Muscle layer of colon (tissue), 2 donors: ENCODE data around the gene ATP2C2.
"Not testable (repeated sequence)": the region's sequence is repeated elsewhere in the genome, so short reads cannot be mapped to it uniquely, and the experiment has no call there.

ENCODE experiments used
- H3K27ac ChIP-seq: one replicate; pipeline ENCODE4 v1.7.0; 2013; ENCODE audit warnings: low read depth, mild to moderate bottlenecking, low read length, moderate library complexity
- H3K27me3 ChIP-seq, 2 donors: one replicate each; pipeline ENCODE4 v1.7.0; 2013; ENCODE audit warnings: low read length in 2 of 2, mild to moderate bottlenecking in 2 of 2; ENCODE audit not compliant: insufficient read depth in 2 of 2, control insufficient read depth in 1 of 2
- H3K36me3 ChIP-seq: one replicate; pipeline ENCODE4 v1.7.0; 2013; ENCODE audit warnings: mild to moderate bottlenecking, low read length; ENCODE audit not compliant: insufficient read depth
- H3K4me1 ChIP-seq: one replicate; pipeline ENCODE4 v1.7.0; 2013; ENCODE audit warnings: mild to moderate bottlenecking, low read length; ENCODE audit not compliant: insufficient read depth
- H3K4me3 ChIP-seq, 2 donors: one replicate each; pipeline ENCODE4 v1.7.0; 2013; ENCODE audit warnings: low read length in 2 of 2, low read depth in 1 of 2, mild to moderate bottlenecking in 1 of 2, moderate library complexity in 1 of 2
- H3K9ac ChIP-seq: one replicate; pipeline ENCODE4 v1.7.0; 2013; ENCODE audit warnings: low read length
- H3K9me3 ChIP-seq: one replicate; pipeline ENCODE4 v1.7.0; 2013; ENCODE audit warnings: mild to moderate bottlenecking, low read length
- donor health status: abdominal sarcoma.
- donor health status: Adenocarcinoma of cecum.

ATP2C2 gene

DNA sequence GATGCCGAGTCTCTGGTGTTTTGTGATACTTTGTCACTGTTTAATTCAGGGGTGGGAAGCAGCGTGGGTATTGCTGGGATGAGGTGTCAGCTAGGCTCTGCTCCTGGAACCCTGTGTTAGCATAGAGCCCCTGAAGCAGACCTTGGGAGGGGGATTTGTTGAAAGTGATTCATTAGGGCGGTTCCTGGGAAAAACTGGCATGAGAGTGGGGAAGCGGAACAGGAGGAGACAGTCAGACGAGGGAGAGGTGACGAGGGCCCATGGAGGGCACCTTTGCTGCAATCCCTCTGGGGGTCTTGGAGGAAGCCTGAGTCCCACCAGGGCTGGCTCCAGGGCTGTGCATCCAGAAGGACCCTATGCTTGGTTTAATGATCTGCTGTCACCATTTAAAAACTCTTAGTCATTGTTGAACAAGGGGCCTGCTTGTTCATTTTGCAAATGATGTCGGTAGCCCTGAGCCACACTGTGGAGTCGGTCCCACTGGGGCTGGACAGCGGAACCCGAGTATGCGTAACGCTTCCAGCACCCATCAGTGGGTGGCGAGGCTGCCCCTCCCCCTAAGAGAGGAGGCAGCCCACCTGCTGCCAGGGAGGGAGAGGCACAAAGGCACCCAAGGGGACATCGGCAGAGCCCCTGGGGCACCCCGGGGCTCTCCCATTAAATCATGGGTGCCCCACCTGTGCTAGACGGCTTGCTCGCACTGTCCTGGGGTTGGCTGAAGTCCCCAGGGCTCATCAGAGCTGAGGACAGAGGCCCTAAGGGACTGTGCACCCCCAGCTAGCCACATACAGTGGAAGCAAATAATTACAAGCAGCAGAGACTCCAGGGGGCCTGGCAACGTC, 38.3 kb upstream of the ATP2C2 start:
- Histone ChIP-seq H3K4me3 (no peak overlapping the region), H3K27me3 (no peaks in the 10 kb centered on the region), H3K9ac (no peak overlapping the region), H3K36me3 (peaks cover 52% of the 10 kb centered on the region), H3K9me3 (no peaks in the 10 kb centered on the region), H3K4me1 (no peaks in the 10 kb centered on the region), H3K27ac (no peak overlapping the region)

DNA sequence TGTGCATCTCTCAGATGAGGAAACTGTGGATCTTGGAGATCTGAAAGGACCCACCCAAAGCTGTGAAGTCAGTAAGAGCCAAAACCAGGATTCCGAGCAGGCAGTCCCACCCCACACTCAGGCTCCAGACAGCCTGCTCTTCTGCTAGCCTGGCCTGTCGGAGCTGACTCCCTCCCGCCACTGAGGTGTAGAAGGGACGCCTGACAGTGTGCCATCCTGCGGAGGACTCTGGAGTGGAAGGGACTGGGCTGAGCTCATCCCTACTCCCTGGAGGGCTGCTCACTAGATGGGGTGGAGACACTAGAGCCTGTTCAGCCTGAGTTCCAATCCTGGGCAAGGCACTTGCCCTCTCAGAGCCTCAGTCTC, 37.7 kb upstream of the ATP2C2 start:
- H3K27me3 ChIP-seq = no peaks in the 10 kb centered on the region
- H3K4me3 ChIP-seq = no peak overlapping the region
- H3K9me3 ChIP-seq = no peaks in the 10 kb centered on the region
- H3K9ac ChIP-seq = no peak overlapping the region
- H3K36me3 ChIP-seq = peaks cover 49% of the 10 kb centered on the region
- H3K4me1 ChIP-seq = no peaks in the 10 kb centered on the region
- no peak overlapping the region for H3K27ac ChIP-seq

DNA sequence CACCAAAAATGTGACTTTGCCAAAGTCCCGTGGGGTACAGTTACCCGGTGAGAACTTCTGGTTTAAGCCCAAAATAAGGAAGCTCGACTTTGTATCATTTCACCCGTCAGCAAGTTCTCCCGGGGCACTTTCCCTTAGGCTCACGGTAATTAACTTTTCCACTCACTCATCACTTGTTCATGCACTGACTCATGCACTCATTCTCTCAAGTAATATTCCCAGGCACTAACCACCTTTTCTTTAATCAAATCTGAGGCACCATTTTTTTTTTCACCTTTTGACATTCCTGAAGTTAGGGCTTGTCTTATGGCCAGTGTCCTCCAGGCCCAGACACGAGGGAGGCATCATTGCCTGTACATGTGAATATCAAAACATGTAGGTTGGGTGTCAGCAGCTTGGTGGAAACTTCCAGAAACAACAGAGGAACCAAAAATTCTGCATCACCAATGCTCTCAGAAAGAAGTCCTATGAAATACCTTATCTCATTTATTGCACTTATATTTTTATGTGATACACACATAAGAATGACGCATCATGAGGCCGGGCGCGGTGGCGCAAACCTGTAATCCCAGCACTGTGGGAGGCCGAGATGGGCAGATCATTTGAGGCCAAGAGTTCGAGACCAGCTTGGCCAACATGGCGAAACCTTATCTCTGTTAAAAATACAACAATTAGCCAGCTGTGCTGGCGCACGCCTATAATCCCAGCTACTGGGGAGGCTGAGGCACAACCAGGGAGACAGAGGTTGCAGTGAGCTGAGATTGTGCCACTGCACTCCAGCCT, 36.1 kb upstream of the ATP2C2 start:
- no peaks in the 10 kb centered on the region for H3K9me3 ChIP-seq
- no peak overlapping the region for H3K4me3 ChIP-seq
- no peaks in the 10 kb centered on the region for H3K4me1 ChIP-seq
- H3K9ac ChIP-seq = no peak overlapping the region
- H3K36me3 ChIP-seq = peaks cover 36% of the 10 kb centered on the region
- no peaks in the 10 kb centered on the region for H3K27me3 ChIP-seq
- no peak overlapping the region for H3K27ac ChIP-seq

DNA sequence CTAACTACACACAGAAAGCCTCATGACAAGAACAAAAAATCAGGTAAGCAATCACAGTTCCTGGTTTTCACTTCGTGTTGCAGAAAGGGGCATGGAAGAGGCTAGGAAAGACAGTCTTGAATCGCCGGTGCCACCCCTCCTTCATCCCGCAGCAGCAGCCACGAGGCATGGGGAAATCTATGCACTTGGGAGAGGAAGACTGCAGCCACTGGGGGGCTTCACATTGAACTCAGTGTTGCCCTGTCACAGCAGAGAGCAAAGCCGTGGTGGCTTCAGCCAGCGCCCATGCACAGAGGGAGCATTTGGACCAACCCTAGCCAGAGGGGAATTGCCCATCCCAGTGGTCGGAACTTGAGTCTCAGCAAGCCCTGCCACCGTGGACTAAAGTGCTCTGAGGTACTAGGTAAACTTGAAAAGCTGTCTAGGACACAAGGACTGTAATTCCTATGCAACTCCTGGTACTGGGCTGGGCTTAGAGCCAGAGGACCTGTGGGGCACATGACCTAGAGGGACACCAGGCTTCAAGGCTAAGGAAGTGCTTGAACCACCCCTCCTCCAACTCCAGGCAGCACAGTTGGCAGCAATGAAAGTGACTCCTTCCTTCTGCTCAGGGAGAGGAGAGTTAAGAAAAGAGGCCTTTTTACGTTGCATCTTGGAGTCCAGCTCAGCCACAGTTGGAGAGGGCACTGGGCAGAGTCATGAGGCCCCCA, 35.2 kb upstream of the ATP2C2 start:
- H3K4me1 ChIP-seq = no peaks in the 10 kb centered on the region
- H3K27me3 ChIP-seq = no peaks in the 10 kb centered on the region
- H3K9ac ChIP-seq = no peak overlapping the region
- H3K27ac ChIP-seq = no peak overlapping the region
- no peaks in the 10 kb centered on the region for H3K9me3 ChIP-seq
- peaks cover 28% of the 10 kb centered on the region for H3K36me3 ChIP-seq
- H3K4me3 ChIP-seq = no peak overlapping the region

DNA sequence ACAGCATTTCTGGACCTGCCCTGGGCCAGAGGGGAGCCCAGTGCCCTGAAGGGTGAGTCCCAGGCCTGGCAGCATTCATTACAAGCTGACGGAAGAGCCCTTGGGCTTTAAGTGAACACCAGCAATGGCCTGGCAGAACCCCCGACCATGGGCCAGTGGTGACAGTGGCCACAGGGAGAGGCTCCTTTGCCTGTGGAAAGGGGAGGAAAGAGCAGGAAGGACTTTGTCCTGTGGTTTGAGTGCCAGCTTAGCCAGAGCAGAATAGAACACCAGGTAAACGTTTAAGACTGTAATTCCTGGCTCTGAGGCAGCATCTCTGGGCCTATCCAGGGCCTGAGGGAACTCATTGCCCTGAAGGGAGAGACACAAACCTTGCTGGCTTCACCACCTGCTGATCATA, 34.3 kb upstream of the ATP2C2 start:
- no peak overlapping the region for H3K4me3 ChIP-seq
- no peaks in the 10 kb centered on the region for H3K27me3 ChIP-seq
- no peak overlapping the region for H3K9ac ChIP-seq
- H3K27ac ChIP-seq = no peak overlapping the region
- no peaks in the 10 kb centered on the region for H3K9me3 ChIP-seq
- H3K36me3 ChIP-seq = peaks cover 21% of the 10 kb centered on the region
- H3K4me1 ChIP-seq = no peaks in the 10 kb centered on the region

DNA sequence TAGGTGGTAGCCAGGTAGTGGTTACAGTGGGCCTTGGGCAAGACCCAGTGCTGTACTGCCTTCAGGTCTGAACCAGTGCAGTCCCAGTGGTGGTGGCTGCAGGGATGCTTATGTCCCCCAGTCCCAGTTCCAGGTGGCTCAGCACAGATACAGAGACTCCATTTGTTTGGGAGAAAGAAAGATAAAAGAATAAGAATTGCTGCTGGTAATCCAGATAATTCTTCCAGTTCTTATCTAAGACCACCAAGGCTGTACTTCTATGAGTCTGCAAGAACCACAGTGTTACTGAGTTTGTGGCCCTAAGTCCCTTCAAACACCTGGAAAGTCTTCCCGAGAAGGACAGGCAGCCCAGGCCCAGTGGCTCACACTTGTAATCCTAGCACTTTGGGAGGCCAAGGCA, 33.9 kb upstream of the ATP2C2 start:
- Histone ChIP-seq H3K9ac (no peak overlapping the region), H3K4me1 (no peaks in the 10 kb centered on the region), H3K4me3 (no peak overlapping the region), H3K9me3 (no peaks in the 10 kb centered on the region), H3K36me3 (peaks cover 16% of the 10 kb centered on the region), H3K27ac (no peak overlapping the region), H3K27me3 (no peaks in the 10 kb centered on the region)

DNA sequence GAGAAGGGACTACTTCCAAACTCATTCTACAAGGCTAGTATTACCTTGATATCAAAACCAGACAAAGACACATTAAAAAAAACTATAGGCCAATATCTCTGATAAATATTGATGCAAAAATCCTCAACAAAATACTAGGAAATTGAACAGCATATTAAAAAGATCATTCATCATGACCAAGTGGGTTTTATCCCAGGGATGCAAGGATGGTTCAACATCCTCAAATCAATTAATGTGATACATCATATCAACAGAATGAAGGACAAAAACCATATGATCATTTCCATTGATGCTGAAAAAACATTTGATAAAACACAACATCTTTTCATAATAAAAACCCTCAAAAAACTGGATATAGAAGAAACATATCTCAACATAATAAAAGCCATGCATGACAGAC, 31.1 kb upstream of the ATP2C2 start:
- H3K9me3 ChIP-seq, H3K36me3 ChIP-seq, H3K27ac ChIP-seq, H3K27me3 ChIP-seq, H3K4me3 ChIP-seq, H3K4me1 ChIP-seq, H3K9ac ChIP-seq: not testable (repeated sequence)

DNA sequence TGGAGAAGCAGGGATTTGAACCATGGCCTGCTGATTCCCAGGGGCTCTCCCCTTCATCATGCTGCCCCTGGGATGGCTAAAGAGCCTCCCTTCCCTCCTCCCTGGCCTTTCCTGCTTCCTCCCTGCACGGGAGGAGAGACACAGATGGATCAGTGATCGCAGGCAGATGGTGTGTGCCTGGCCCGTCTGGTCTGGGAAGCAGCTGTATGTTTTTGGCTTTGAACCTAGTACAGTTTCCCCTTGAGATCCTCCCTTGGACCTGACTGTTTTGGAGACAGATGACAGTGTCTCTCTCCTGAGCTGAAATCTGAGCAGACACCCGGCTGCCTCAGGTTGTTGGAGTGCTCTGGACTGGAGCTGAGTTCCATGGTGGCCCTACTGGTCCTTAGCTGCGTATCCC, 29.0 kb upstream of the ATP2C2 start:
- Histone ChIP-seq H3K4me1 (no peaks in the 10 kb centered on the region), H3K27ac (no peak overlapping the region), H3K9ac (no peak overlapping the region), H3K27me3 (no peaks in the 10 kb centered on the region), H3K9me3 (no peaks in the 10 kb centered on the region), H3K36me3 (no peaks in the 10 kb centered on the region), H3K4me3 (no peak overlapping the region)

DNA sequence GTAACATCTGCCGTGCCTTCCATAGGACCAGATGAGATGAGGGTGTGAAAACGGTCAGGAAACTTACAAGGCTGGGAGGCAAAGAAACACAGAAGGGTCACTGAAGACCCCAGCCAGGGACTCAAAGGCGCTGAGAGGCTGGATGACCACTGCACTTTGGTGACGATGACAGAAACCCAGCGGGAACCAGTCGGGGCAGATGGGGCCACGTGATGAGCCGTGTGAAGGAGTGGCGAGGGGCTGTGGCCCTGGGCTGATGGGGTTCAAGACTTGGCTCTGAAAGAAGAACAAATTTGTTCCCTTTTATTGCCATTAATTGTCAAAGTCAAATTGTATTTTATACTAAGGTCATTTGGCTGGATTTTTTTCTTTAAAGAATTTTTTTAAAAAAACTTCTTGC, 28.6 kb upstream of the ATP2C2 start:
- H3K27ac ChIP-seq = no peak overlapping the region
- H3K9me3 ChIP-seq = no peaks in the 10 kb centered on the region
- no peak overlapping the region for H3K4me3 ChIP-seq
- H3K27me3 ChIP-seq = no peaks in the 10 kb centered on the region
- no peak overlapping the region for H3K9ac ChIP-seq
- no peaks in the 10 kb centered on the region for H3K36me3 ChIP-seq
- no peaks in the 10 kb centered on the region for H3K4me1 ChIP-seq

DNA sequence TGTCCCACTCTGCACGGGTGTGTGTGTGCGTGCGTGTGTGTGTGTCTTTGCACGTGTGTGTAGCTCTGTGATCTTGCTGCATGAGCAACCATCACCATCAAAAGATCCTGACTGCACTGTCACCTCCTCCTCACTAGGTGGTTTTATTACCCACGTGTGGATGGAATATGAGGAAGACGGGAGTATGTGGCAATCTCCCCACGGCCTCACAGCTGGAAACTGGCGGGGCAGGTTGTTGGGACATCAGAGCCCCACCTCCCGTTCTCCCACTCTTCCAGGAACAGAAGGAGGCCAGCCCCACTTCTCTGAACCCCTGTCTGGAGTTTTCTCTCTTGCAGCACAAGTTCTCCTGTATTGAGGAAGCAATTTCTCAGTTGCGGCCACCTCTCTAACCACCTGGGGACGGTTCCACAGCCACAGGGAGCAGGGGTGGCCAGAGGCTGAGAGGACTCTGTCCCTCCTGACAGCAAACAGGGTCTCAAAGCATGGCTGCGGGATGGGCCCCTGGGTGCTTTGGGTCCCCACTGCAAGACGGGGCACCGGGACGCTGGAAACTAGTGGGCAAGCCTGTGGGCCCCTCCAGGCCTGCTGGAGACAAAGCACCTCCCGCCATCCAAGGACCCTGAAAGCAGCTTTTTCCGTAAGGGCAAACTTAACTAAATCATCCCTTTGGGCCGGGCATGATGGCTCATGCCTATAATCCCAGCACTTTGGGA, 27.9 kb upstream of the ATP2C2 start:
- Histone ChIP-seq H3K27ac (no peak overlapping the region), H3K9me3 (no peaks in the 10 kb centered on the region), H3K27me3 (no peaks in the 10 kb centered on the region), H3K4me3 (no peak overlapping the region), H3K9ac (no peak overlapping the region), H3K36me3 (no peaks in the 10 kb centered on the region), H3K4me1 (no peaks in the 10 kb centered on the region)
